HG03196 (cell line): Measurements from ENCODE around the gene HERC3.

Source experiments
- ATAC-seq: cut with Tn5 transposase; IDR thresholded peaks from one replicate; pipeline ENCODE4 v1.9.1; 2021; ENCODE audit not compliant: unreplicated experiment

Gene HERC3

DNA sequence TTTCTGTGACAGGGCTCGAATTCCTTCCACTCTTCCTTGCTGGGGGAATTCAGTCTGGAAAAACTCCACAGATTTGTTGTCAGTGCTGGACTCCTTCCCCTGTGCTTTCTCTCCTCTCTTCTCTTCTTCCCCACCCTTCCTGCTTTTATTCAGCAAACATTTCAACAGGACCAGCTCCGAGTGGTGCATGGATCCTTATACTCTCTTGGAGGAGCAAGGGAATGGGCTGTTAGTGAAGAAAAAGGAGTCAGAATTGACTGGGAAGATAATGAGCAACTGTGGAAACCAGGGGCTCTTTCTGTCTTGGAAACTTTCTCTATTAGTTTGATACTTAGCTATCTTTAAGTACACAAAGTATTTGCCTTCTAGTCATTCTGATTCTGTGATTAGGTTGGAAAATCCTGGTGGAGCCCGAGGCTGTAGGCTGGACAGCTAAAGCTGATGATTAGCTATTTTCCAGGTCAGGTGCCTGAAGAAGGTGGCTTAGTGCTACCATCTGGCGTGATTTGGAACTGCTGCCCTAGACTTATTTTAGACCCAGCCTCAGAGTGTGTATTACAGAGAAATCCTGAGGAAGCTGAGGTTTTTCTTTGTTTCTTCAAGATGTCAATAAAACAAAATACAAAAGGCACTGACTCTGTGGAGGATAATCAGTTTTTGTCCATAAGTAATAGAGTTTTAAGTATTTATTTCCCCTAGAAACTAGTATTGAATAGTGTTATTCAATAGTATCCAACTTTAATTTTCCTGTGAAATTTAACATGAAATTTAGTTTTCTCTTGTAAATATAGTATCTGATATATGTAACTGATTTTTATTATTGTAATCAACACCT is 67.0 kb downstream of the HERC3 start:
- peak; percentile 84 for ATAC-seq

GRCh38 chr4:88659890-88660208 is 67.6 kb downstream of the HERC3 start:
- ATAC-seq = no peak

DNA sequence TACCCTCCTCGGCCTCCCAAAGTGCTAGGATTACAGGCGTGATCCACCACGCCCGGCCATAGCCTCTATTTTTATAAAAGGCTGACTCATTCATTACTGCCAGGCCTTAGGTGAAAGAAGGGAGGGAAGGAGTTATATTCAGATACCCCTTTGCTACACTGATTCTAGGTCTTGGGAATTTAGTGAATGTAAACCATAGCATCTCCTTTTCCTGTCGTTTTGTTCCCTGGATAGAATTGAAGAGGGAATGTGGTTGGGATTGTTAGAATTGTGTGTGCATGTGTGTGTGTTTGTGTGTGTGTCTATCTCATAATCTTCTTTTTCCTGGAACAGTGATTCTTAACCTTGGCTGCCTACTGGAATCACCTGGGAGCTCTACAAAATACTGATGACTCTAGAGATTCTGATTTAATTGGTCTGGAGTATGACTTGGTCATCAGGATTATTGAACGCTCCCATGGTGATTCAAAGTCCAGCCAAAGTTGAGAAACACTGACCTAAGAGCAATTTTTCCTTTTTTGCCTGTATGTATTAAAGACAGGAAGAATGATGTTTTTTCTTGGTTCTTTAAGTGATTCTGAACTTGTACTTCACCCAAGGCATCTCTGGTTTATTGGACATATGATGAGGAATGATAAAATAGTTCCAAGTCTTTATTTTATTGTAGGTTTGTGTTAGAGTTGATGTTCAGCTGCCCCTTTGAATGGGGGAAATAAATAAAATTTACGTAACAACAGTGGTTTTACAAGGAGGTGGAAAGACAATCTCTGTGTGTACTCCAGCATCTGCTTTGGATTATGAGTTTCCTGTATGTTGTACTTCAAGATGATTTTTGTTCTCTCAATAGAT is 68.4 kb downstream of the HERC3 start:
- ATAC-seq = no peak

- ATAC-seq = no peak
These were observed 69.5 kb downstream of the HERC3 start for GRCh38 chr4:88661739-88662138.

- ATAC-seq = no peak
These were observed 80.7 kb downstream of the HERC3 start for GRCh38 chr4:88672987-88673386.

DNA sequence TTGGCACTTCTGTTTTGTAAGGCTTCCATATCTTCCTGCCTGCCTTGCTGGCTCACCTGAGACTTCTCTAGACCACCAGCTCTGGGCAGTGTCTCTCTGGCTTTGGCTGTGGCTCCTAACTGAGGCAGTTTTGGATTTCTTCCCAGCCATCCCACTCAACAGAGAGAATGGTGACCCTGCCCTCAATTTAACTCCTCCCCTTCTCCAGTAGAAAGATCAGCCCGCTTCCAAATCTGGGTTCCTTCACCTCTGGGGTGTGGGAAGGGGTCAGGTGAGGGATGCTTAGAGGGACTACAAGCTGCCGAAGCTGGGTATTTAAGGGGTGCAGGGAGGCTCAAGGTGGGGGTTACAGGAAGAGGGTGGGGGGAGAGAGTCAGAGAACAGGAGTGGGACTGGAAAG is 81.6 kb downstream of the HERC3 start:
- ATAC-seq = no peak

GRCh38 chr4:88674565-88674964 is 82.3 kb downstream of the HERC3 start:
- no peak for ATAC-seq

- ATAC-seq = no peak
These were observed 82.7 kb downstream of the HERC3 start for GRCh38 chr4:88674979-88675378.

DNA sequence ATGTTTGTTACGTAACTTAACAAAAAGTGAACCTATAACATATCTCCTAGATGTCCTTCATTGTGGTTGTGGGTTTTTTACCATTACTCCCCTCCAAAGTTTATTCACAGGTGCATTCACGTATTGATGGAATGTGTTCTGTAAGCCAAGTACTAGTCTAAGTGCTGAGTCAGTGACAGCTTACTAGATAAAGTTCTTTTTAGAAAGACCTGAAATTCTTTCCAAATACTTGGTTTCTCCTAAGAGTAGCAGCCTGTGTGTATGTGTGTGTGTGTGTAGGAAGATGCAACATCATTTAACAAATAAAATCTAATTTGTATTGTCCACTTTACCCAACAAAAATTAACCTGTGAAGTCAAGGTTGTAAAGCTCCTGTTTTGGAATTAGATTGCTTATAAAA is 83.3 kb downstream of the HERC3 start:
- no peak for ATAC-seq

GRCh38 chr4:88681209-88681608 is 88.9 kb downstream of the HERC3 start:
- ATAC-seq = no peak

GRCh38 chr4:88690355-88690754 is 98.1 kb downstream of the HERC3 start:
- ATAC-seq = no peak

- ATAC-seq = no peak
These were observed 101.5 kb downstream of the HERC3 start for GRCh38 chr4:88693792-88694191.

DNA sequence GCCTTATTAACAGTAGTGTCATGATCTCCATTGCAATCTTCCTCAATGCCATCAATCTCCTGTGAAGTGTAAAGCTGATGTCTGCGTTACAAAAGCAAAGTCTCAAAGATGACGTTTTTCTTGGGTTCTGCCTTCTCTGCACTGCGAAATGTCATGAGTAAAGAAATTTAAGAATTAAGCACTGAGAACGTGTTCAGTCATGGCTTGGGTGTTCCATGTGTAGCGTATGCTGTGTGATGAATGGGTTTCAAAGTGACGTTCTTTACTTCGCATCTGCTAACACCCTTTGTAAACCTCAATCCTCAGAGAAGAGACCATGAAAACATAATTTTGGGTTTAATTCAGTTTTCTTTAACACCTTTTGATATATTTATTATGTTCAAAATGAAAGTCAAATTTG is 104.3 kb downstream of the HERC3 start:
- no peak for ATAC-seq

- ATAC-seq = no peak
These were observed 104.9 kb downstream of the HERC3 start for GRCh38 chr4:88697141-88697540.

DNA sequence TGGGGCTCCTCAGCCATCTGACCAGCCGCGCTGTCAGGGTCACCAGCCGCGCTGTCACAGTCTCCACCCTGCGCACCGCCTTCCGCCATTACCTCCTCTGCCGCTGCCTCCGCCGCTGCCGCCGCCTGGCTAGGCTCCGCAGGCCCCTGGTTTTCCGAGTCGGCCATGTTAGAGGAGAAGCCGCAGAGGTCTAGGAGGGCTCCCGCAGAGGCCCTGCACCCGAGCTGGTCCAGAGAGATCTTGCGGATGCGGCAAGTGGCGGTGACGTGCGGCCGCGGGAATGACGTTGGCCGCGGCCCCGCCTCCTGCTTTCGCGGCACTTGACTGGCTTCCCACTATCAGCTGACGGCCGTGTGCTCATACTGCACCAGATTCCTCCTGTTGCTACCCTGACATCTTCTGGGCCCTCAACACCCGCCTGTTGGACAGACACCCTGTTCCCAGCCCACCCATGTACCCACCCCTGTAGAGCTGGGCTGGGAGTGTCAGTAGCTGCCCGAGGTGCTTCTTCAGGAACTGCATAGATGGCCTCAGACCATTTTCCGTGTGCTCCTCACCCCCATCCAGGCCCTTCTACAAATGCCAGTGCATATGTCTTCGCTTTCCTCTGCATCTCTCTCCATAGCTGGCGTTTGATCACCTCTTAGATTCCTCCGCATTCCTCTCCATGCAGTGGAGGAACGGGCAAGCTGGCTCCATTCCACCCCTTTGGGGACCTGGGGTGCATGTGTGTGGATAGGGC is 105.5 kb downstream of the HERC3 start, which contains the start of gene NAP1L5:
Gene NAP1L5, minus strand, starts transcription at position 242 of the 742 bp plus-strand sequence. Its CDS starts 75 bp downstream, at position 167.
- ATAC-seq = peak; percentile 91

DNA sequence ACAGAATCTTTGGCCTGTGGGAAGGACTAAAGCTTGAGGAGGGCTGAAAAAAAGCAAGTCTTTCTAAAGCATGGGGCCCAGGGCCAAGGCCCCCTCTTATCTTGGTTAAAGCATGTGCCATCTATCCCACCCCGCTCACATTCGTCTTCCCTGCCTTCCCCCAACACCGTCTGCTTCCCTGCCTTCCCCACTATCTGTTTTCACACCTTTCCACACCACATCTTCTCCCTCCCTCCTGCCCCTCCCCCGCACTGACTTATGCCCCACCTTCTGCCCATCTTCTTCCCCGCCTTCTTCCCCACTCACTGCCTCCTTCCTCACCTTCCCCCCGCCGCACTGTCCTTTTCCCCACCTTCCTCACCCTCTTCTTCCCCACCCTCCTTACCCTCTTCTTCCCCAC is 106.2 kb downstream of the HERC3 start:
- ATAC-seq = no peak

DNA sequence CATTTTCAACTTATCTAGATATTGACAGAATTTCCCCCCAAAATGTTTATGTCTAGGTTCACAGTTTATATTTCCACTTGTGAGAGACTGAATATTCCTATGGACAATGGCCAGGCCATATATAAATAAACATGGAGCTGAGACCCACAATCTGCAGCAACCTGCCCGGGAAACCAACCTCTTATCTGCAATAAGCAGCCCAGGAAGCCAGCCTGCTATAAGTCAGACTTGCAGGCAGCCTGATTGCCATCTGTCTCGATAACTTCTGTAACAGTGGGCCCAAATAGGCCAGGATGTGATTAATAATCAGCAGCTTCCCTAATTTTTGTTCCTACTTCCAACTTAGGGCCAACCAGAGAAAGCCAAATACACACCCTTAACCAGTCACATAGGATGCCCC is 110.5 kb downstream of the HERC3 start:
- ATAC-seq = no peak

DNA sequence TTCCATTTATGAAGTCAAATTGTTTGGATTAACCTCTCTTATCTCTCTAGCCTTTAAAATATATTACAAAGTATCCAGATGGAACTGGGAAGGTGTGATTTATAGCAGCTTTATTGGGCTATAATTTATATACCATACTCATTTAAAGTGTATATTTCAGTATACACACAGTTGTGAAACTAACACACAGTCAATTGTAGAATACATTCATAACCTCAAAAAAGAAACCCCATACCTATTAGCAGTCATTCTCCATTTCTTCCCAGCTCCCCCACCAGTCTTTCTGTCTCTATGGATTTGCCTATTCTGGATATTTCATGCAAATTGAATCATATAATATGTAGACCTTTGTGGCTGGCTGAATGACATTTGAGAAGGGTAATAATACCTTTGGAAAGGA is 112.9 kb downstream of the HERC3 start:
- ATAC-seq = no peak

GRCh38 chr4:88705805-88706492 is 113.7 kb downstream of the HERC3 start:
- ATAC-seq = no peak

DNA sequence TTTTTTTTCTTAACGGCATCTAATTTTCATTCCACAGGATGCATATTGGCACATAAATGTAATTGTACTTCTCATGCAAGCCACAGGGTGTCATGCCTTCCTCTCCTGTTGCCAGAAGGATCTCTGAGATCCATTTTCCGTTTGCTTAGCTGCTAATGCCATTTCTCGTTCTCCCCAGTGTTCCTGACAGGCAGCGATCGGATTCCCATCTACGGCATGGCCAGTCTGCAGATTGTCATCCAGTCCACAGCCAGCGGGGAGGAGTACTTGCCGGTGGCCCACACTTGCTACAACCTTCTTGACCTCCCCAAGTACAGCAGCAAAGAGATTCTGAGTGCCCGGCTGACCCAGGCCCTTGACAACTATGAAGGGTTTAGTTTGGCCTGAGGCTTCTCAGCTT is 114.3 kb downstream of the HERC3 start:
- no peak for ATAC-seq

DNA sequence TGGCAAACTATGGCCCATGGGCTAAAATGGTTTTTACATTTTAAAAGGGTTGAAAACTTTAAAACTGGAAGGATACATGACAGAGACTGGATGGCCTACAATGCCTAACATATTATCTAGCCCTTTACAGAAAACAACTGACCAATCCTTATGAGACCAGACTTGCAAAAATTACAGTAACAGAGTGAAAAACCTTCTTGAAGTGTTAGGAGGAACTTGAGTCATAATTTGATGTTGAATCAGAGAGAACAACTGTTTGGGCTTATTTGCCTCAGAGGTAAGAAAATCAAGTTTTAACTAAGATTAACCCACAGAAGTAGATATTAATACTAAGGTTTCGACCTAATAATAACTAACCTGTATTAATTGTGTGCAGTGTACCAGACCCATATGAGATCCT is 117.7 kb downstream of the HERC3 start:
- no peak for ATAC-seq
